ENCODE results near the gene CACNA1D.
"Not testable (repeated sequence)": the region's sequence is repeated elsewhere in the genome, so short reads cannot be mapped to it uniquely, and the experiment has no call there.

CACNA1D gene

GRCh38 chr3:53493963-53494791 lies at the start of gene CACNA1D:
CACNA1D (plus strand) TSS chr3:53494611; CDS start chr3:53495167, 556 bp downstream.
- Histone ChIP-seq H3K27ac (ENCODE audit: low read length) (no peak within 1 kb of the TSS), H3K9me3 (ENCODE audit: control insufficient read depth in 2 of 2, low read length in 2 of 2) (no peaks in the 10 kb centered on the region), H3K36me3 (ENCODE audit: control insufficient read depth in 2 of 2, insufficient read depth in 2 of 2, low read length in 2 of 2) (no peaks in the 10 kb centered on the region), H3K27me3 (ENCODE audit: control insufficient read depth in 1 of 2, insufficient read depth in 2 of 2, low read length in 2 of 2) (no peaks in the 10 kb centered on the region), H3K4me1 (ENCODE audit: control insufficient read depth, insufficient read depth, low read length) (peaks cover 39% of the 10 kb centered on the region), H3K4me3 (ENCODE audit: low read length in 2 of 2) (peak within 1 kb of the TSS; percentile 76), H3K9ac (ENCODE audit: low read length in 2 of 2) (peak within 1 kb of the TSS; percentile 29 to 44)

- Histone ChIP-seq H3K27me3 (ENCODE audit: control insufficient read depth in 1 of 2, insufficient read depth in 2 of 2, low read length in 2 of 2) (no peaks in the 10 kb centered on the region), H3K36me3 (ENCODE audit: control insufficient read depth in 2 of 2, insufficient read depth in 2 of 2, low read length in 2 of 2) (no peaks in the 10 kb centered on the region), H3K27ac (ENCODE audit: low read length) (no peak overlapping the region), H3K4me3 (ENCODE audit: low read length in 2 of 2) (no peak overlapping the region), H3K9me3 (ENCODE audit: control insufficient read depth in 2 of 2, low read length in 2 of 2) (no peaks in the 10 kb centered on the region), H3K4me1 (ENCODE audit: control insufficient read depth, insufficient read depth, low read length) (no peaks in the 10 kb centered on the region), H3K9ac (ENCODE audit: low read length in 2 of 2) (no peak overlapping the region)
Measured at GRCh38 chr3:53457068-53457467, 37.3 kb upstream of the CACNA1D start.

GRCh38 chr3:53460326-53460725 lies 34.1 kb upstream of the CACNA1D start:
- no peak overlapping the region for H3K27ac ChIP-seq (ENCODE audit: low read length)
- H3K9ac ChIP-seq (ENCODE audit: low read length in 2 of 2): no peak overlapping the region
- peaks cover 2 to 5% of the 10 kb centered on the region in 2 donors for H3K9me3 ChIP-seq (ENCODE audit: control insufficient read depth in 2 of 2, low read length in 2 of 2)
- no peaks in the 10 kb centered on the region for H3K4me1 ChIP-seq (ENCODE audit: control insufficient read depth, insufficient read depth, low read length)
- no peaks in the 10 kb centered on the region for H3K36me3 ChIP-seq (ENCODE audit: control insufficient read depth in 2 of 2, insufficient read depth in 2 of 2, low read length in 2 of 2)
- H3K4me3 ChIP-seq (ENCODE audit: low read length in 2 of 2): no peak overlapping the region
- H3K27me3 ChIP-seq (ENCODE audit: control insufficient read depth in 1 of 2, insufficient read depth in 2 of 2, low read length in 2 of 2): no peaks in the 10 kb centered on the region

GRCh38 chr3:53464424-53464823 lies 30.0 kb upstream of the CACNA1D start:
- H3K36me3 ChIP-seq (ENCODE audit: control insufficient read depth in 2 of 2, insufficient read depth in 2 of 2, low read length in 2 of 2): no peaks in the 10 kb centered on the region
- peaks cover 2 to 5% of the 10 kb centered on the region in 2 donors for H3K9me3 ChIP-seq (ENCODE audit: control insufficient read depth in 2 of 2, low read length in 2 of 2)
- no peak overlapping the region for H3K27ac ChIP-seq (ENCODE audit: low read length)
- no peaks in the 10 kb centered on the region for H3K4me1 ChIP-seq (ENCODE audit: control insufficient read depth, insufficient read depth, low read length)
- H3K27me3 ChIP-seq (ENCODE audit: control insufficient read depth in 1 of 2, insufficient read depth in 2 of 2, low read length in 2 of 2): no peaks in the 10 kb centered on the region
- no peak overlapping the region for H3K9ac ChIP-seq (ENCODE audit: low read length in 2 of 2)
- H3K4me3 ChIP-seq (ENCODE audit: low read length in 2 of 2): no peak overlapping the region

- H3K4me1 ChIP-seq (ENCODE audit: control insufficient read depth, insufficient read depth, low read length); H3K27ac ChIP-seq (ENCODE audit: low read length); H3K36me3 ChIP-seq (ENCODE audit: control insufficient read depth in 2 of 2, insufficient read depth in 2 of 2, low read length in 2 of 2); H3K9ac ChIP-seq (ENCODE audit: low read length in 2 of 2); H3K9me3 ChIP-seq (ENCODE audit: control insufficient read depth in 2 of 2, low read length in 2 of 2); H3K4me3 ChIP-seq (ENCODE audit: low read length in 2 of 2); H3K27me3 ChIP-seq (ENCODE audit: control insufficient read depth in 1 of 2, insufficient read depth in 2 of 2, low read length in 2 of 2): not testable (repeated sequence)
Measured at GRCh38 chr3:53469758-53470157, 24.7 kb upstream of the CACNA1D start.

- H3K27me3 ChIP-seq (ENCODE audit: control insufficient read depth in 1 of 2, insufficient read depth in 2 of 2, low read length in 2 of 2): no peaks in the 10 kb centered on the region
- no peaks in the 10 kb centered on the region for H3K4me1 ChIP-seq (ENCODE audit: control insufficient read depth, insufficient read depth, low read length)
- no peak overlapping the region for H3K4me3 ChIP-seq (ENCODE audit: low read length in 2 of 2)
- no peak overlapping the region for H3K9ac ChIP-seq (ENCODE audit: low read length in 2 of 2)
- H3K36me3 ChIP-seq (ENCODE audit: control insufficient read depth in 2 of 2, insufficient read depth in 2 of 2, low read length in 2 of 2): no peaks in the 10 kb centered on the region
- no peak overlapping the region for H3K27ac ChIP-seq (ENCODE audit: low read length)
- no peaks in the 10 kb centered on the region for H3K9me3 ChIP-seq (ENCODE audit: control insufficient read depth in 2 of 2, low read length in 2 of 2)
Measured at GRCh38 chr3:53473422-53473821, 21.0 kb upstream of the CACNA1D start.

- H3K4me1 ChIP-seq (ENCODE audit: control insufficient read depth, insufficient read depth, low read length): not testable (repeated sequence)
Measured at GRCh38 chr3:53476372-53476771, 18.0 kb upstream of the CACNA1D start.

GRCh38 chr3:53477689-53478088 lies 16.7 kb upstream of the CACNA1D start:
- H3K4me3 ChIP-seq (ENCODE audit: low read length in 2 of 2); H3K27ac ChIP-seq (ENCODE audit: low read length); H3K9me3 ChIP-seq (ENCODE audit: control insufficient read depth in 2 of 2, low read length in 2 of 2); H3K27me3 ChIP-seq (ENCODE audit: control insufficient read depth in 1 of 2, insufficient read depth in 2 of 2, low read length in 2 of 2); H3K36me3 ChIP-seq (ENCODE audit: control insufficient read depth in 2 of 2, insufficient read depth in 2 of 2, low read length in 2 of 2); H3K9ac ChIP-seq (ENCODE audit: low read length in 2 of 2); H3K4me1 ChIP-seq (ENCODE audit: control insufficient read depth, insufficient read depth, low read length): not testable (repeated sequence)

More at GRCh38 chr3:53476372-53476771, 18.0 kb upstream of the CACNA1D start:
- H3K27me3 ChIP-seq (ENCODE audit: control insufficient read depth in 1 of 2, insufficient read depth in 2 of 2, low read length in 2 of 2); H3K9me3 ChIP-seq (ENCODE audit: control insufficient read depth in 2 of 2, low read length in 2 of 2); H3K9ac ChIP-seq (ENCODE audit: low read length in 2 of 2); H3K36me3 ChIP-seq (ENCODE audit: control insufficient read depth in 2 of 2, insufficient read depth in 2 of 2, low read length in 2 of 2); H3K4me3 ChIP-seq (ENCODE audit: low read length in 2 of 2); H3K27ac ChIP-seq (ENCODE audit: low read length): not testable (repeated sequence)

GRCh38 chr3:53478166-53478830 lies 16.1 kb upstream of the CACNA1D start:
- Histone ChIP-seq H3K4me3 (ENCODE audit: low read length in 2 of 2) (no peak overlapping the region), H3K36me3 (ENCODE audit: control insufficient read depth in 2 of 2, insufficient read depth in 2 of 2, low read length in 2 of 2) (no peaks in the 10 kb centered on the region), H3K27ac (ENCODE audit: low read length) (no peak overlapping the region), H3K9me3 (ENCODE audit: control insufficient read depth in 2 of 2, low read length in 2 of 2) (no peaks in the 10 kb centered on the region), H3K27me3 (ENCODE audit: control insufficient read depth in 1 of 2, insufficient read depth in 2 of 2, low read length in 2 of 2) (no peaks in the 10 kb centered on the region), H3K4me1 (ENCODE audit: control insufficient read depth, insufficient read depth, low read length) (no peaks in the 10 kb centered on the region), H3K9ac (ENCODE audit: low read length in 2 of 2) (no peak overlapping the region)

- Histone ChIP-seq H3K27me3 (ENCODE audit: control insufficient read depth in 1 of 2, insufficient read depth in 2 of 2, low read length in 2 of 2) (no peaks in the 10 kb centered on the region), H3K36me3 (ENCODE audit: control insufficient read depth in 2 of 2, insufficient read depth in 2 of 2, low read length in 2 of 2) (no peaks in the 10 kb centered on the region), H3K9ac (ENCODE audit: low read length in 2 of 2) (no peak overlapping the region), H3K27ac (ENCODE audit: low read length) (no peak overlapping the region), H3K4me3 (ENCODE audit: low read length in 2 of 2) (no peak overlapping the region), H3K9me3 (ENCODE audit: control insufficient read depth in 2 of 2, low read length in 2 of 2) (no peaks in the 10 kb centered on the region), H3K4me1 (ENCODE audit: control insufficient read depth, insufficient read depth, low read length) (no peaks in the 10 kb centered on the region)
Measured at GRCh38 chr3:53478921-53479664, 15.3 kb upstream of the CACNA1D start.
